22Rv1 (cell line): Measurements from ENCODE around the gene IL17RB.

Experiments used
- ZFX ChIP-seq: fragments of 450-650 bp; IDR thresholded peaks from 2 replicates; pipeline ENCODE4 v1.6.1; 2017; ENCODE audit warnings: antibody characterized with exemption, borderline replicate concordance
- TF ChIP-seq, protein P1 (sequence below): fragments of 450-650 bp; IDR thresholded peaks from 2 replicates; pipeline ENCODE4 v1.5.1; 2017; ENCODE audit warnings: mild to moderate bottlenecking

DNA sequence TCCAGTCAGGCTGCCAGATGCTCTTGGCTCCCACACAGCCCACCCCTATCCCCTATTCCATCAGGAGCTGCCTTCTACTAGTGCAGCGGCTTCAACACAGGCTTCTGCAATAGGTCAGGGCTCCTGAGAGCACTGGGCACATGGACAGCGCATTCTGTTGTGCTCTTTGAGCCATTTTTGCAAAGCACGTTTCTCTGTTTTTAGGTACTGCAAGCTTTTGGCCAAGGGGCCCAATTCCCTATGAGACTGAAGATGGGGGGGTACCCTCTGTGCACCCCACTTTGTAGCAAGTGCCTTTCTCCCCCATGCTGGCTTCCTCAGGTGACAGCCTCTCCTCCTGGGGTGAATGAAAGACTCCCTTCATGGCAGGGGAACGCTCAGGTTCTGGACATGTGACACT lies 31.3 kb upstream of the IL17RB start:
- TF ChIP-seq, protein P1, sequence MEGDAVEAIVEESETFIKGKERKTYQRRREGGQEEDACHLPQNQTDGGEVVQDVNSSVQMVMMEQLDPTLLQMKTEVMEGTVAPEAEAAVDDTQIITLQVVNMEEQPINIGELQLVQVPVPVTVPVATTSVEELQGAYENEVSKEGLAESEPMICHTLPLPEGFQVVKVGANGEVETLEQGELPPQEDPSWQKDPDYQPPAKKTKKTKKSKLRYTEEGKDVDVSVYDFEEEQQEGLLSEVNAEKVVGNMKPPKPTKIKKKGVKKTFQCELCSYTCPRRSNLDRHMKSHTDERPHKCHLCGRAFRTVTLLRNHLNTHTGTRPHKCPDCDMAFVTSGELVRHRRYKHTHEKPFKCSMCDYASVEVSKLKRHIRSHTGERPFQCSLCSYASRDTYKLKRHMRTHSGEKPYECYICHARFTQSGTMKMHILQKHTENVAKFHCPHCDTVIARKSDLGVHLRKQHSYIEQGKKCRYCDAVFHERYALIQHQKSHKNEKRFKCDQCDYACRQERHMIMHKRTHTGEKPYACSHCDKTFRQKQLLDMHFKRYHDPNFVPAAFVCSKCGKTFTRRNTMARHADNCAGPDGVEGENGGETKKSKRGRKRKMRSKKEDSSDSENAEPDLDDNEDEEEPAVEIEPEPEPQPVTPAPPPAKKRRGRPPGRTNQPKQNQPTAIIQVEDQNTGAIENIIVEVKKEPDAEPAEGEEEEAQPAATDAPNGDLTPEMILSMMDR = no peak
- no peak for TF ChIP-seq ZFX
